H9 (cell line): ENCODE data around the gene KCNIP1. TPM values are rescaled to one million over a fixed set of nuclear protein-coding genes. Genes with fewer than 3 reads are reported as not detected.

ENCODE experiments used
- DNase-seq: peaks from one replicate; pipeline ENCODE4 v3.0.0-alpha.2; 2017
- H2AFZ ChIP-seq: one replicate; pipeline ENCODE4 v1.6.1; 2013; ENCODE audit warnings: mild to moderate bottlenecking, low read length, control low read depth, moderate library complexity
- H2AK5ac ChIP-seq: 2 replicates; pipeline ENCODE4 v1.6.1; 2013; ENCODE audit warnings: low read length, control low read depth, mixed read lengths; ENCODE audit not compliant: insufficient read length
- H2BK120ac ChIP-seq: one replicate; pipeline ENCODE4 v1.6.1; 2013; ENCODE audit warnings: low read depth, mild to moderate bottlenecking, low read length, control low read depth, inconsistent platforms; ENCODE audit not compliant: poor library complexity, severe bottlenecking
- H2BK12ac ChIP-seq: 2 replicates; pipeline ENCODE4 v1.6.1; 2013; ENCODE audit warnings: low read length, control low read depth, mixed read lengths, low read depth; ENCODE audit not compliant: insufficient read length
- H2BK15ac ChIP-seq: 2 replicates; pipeline ENCODE4 v1.6.1; 2013; ENCODE audit warnings: low read depth, low read length, control low read depth
- H2BK20ac ChIP-seq: one replicate; pipeline ENCODE4 v1.6.1; 2013; ENCODE audit warnings: low read depth, mild to moderate bottlenecking, low read length, control low read depth, inconsistent platforms; ENCODE audit not compliant: poor library complexity, severe bottlenecking
- H2BK5ac ChIP-seq: 2 replicates; pipeline ENCODE4 v1.6.1; 2013; ENCODE audit warnings: low read length, control low read depth, mixed read lengths; ENCODE audit not compliant: insufficient read length
- H3K14ac ChIP-seq: 2 replicates; pipeline ENCODE4 v1.6.1; 2013; ENCODE audit warnings: low read length, control low read depth; ENCODE audit not compliant: insufficient read depth
- H3K18ac ChIP-seq: 2 replicates; pipeline ENCODE4 v1.6.1; 2013; ENCODE audit warnings: low read depth, mild to moderate bottlenecking, mixed read lengths, low read length, control low read depth; ENCODE audit not compliant: insufficient read length
- H3K23ac ChIP-seq: 2 replicates; pipeline ENCODE4 v1.6.1; 2013; ENCODE audit warnings: low read length, control low read depth, mixed read lengths, low read depth; ENCODE audit not compliant: insufficient read length
- H3K23me2 ChIP-seq: 2 replicates; pipeline ENCODE4 v1.6.1; 2013; ENCODE audit warnings: low read depth, mild to moderate bottlenecking, mixed read lengths, low read length, control low read depth; ENCODE audit not compliant: insufficient read length, poor library complexity, severe bottlenecking
- H3K27ac ChIP-seq: 2 replicates; pipeline ENCODE4 v1.5.1; 2013; ENCODE audit warnings: low read length, control low read depth, mixed read lengths, low read depth; ENCODE audit not compliant: insufficient read length
- H3K27me3 ChIP-seq: 2 replicates; pipeline ENCODE4 v1.6.1; 2013; ENCODE audit warnings: low read length, control low read depth, inconsistent platforms; ENCODE audit not compliant: insufficient read depth
- H3K4ac ChIP-seq: 2 replicates; pipeline ENCODE4 v1.6.1; 2013; ENCODE audit warnings: low read depth, mild to moderate bottlenecking, control low read depth, inconsistent platforms, low read length, moderate library complexity
- H3K4me1 ChIP-seq: 2 replicates; pipeline ENCODE4 v1.6.1; 2013; ENCODE audit warnings: low read length, control low read depth, inconsistent platforms; ENCODE audit not compliant: insufficient read depth
- H3K4me2 ChIP-seq: 2 replicates; pipeline ENCODE4 v1.6.1; 2013; ENCODE audit warnings: low read length, control low read depth, mixed read lengths; ENCODE audit not compliant: insufficient read length, insufficient read depth
- H3K56ac ChIP-seq: 2 replicates; pipeline ENCODE4 v1.6.1; 2013; ENCODE audit warnings: low read depth, mild to moderate bottlenecking, mixed read lengths, low read length, control low read depth; ENCODE audit not compliant: insufficient read length
- H3K79me1 ChIP-seq: 2 replicates; pipeline ENCODE4 v1.6.1; 2013; ENCODE audit warnings: low read depth, mild to moderate bottlenecking, moderate library complexity, low read length, control low read depth, inconsistent platforms; ENCODE audit not compliant: insufficient read depth, poor library complexity, severe bottlenecking
- H3K79me2 ChIP-seq: 2 replicates; pipeline ENCODE4 v1.6.1; 2013; ENCODE audit warnings: low read length, control low read depth, inconsistent platforms; ENCODE audit not compliant: insufficient read depth
- H3K9ac ChIP-seq: 2 replicates; pipeline ENCODE4 v1.6.1; 2013; ENCODE audit warnings: low read length, control low read depth, mixed read lengths; ENCODE audit not compliant: insufficient read length; ENCODE audit errors: extremely low read depth
- H3K9me3 ChIP-seq: one replicate; pipeline ENCODE4 v1.6.1; 2013; ENCODE audit warnings: low read depth, low read length, inconsistent platforms; ENCODE audit not compliant: control insufficient read depth
- H3T11ph ChIP-seq: one replicate; pipeline ENCODE4 v1.6.1; 2013; ENCODE audit warnings: mild to moderate bottlenecking, low read length, control low read depth, inconsistent platforms
- H4K20me1 ChIP-seq: one replicate; pipeline ENCODE4 v1.6.1; 2013; ENCODE audit not compliant: control insufficient read depth, insufficient read length, insufficient read depth
- H4K5ac ChIP-seq: 2 replicates; pipeline ENCODE4 v1.6.1; 2013; ENCODE audit warnings: low read depth, mild to moderate bottlenecking, mixed read lengths, low read length, control low read depth; ENCODE audit not compliant: insufficient read length
- H4K8ac ChIP-seq: replicated peaks from 2 replicates; pipeline ENCODE4 v1.6.1; 2013; ENCODE audit warnings: low read length, control low read depth, mixed read lengths, low read depth; ENCODE audit not compliant: insufficient read length
- H4K91ac ChIP-seq: 2 replicates; pipeline ENCODE4 v1.6.1; 2013; ENCODE audit warnings: low read depth, mild to moderate bottlenecking, moderate library complexity, mixed read lengths, low read length, control low read depth; ENCODE audit not compliant: insufficient read length
- H3K27ac Mint-ChIP-seq, 3 experiments: 2 replicates in 2 of 3; 3 replicates in 1 of 3; pipeline ENCODE4 v1.8.0; 2020 to 2021; ENCODE audit warnings: mixed read lengths in 3 of 3, mild to moderate bottlenecking in 1 of 3, moderate library complexity in 1 of 3
- H3K27me3 Mint-ChIP-seq: 2 replicates; pipeline ENCODE4 v1.8.0; 2021; ENCODE audit warnings: low read depth, mild to moderate bottlenecking, moderate library complexity, mixed read lengths
- H3K36me3 Mint-ChIP-seq, 3 experiments: 2 replicates in 2 of 3; 3 replicates in 1 of 3; pipeline ENCODE4 v1.8.0; 2020 to 2021; ENCODE audit warnings: low read depth in 3 of 3, mixed read lengths in 3 of 3; ENCODE audit not compliant: insufficient read depth in 1 of 3
- H3K4me1 Mint-ChIP-seq, 2 experiments: 2 replicates each; pipeline ENCODE4 v1.8.0; 2020; ENCODE audit warnings: mixed read lengths in 2 of 2
- H3K4me3 Mint-ChIP-seq, 2 experiments: 2 replicates in 1 of 2; 3 replicates in 1 of 2; pipeline ENCODE4 v1.8.0; 2020 to 2021; ENCODE audit warnings: mild to moderate bottlenecking in 2 of 2, mixed read lengths in 2 of 2, moderate library complexity in 1 of 2
- H3K9me3 Mint-ChIP-seq, 2 experiments: 2 replicates in 1 of 2; 3 replicates in 1 of 2; pipeline ENCODE4 v1.8.0; 2020; ENCODE audit warnings: mild to moderate bottlenecking in 2 of 2, mixed read lengths in 2 of 2, moderate library complexity in 1 of 2
- WGBS: extraction: QIAGEN DNeasy Blood & Tissue Kit; methylation state at CpG from one replicate; pipeline ENCODE4 v1.1.7; 2013; ENCODE audit warnings: missing lambda C conversion rate, low lambda C conversion rate, mixed read lengths; ENCODE audit not compliant: insufficient read length; ENCODE audit errors: extremely low coverage; 5-methylcytosine and 5-hydroxymethylcytosine counted together
- total RNA-seq: library from RNA; stranded (reverse); gene quantifications from 2 replicates; pipeline ENCODE4 v1.2.1, GENCODE V29; 2021
- TF ChIP-seq, protein P1 (sequence below): fragments of 200-600 bp; sonication (generic); conservative IDR thresholded peaks from 3 replicates; pipeline ENCODE4 v1.8.0; 2021; ENCODE audit warnings: antibody characterized with exemption, mild to moderate bottlenecking

KCNIP1 gene
- total RNA-seq, 1 experiment from 2014 or later, result 0.63 TPM

DNA sequence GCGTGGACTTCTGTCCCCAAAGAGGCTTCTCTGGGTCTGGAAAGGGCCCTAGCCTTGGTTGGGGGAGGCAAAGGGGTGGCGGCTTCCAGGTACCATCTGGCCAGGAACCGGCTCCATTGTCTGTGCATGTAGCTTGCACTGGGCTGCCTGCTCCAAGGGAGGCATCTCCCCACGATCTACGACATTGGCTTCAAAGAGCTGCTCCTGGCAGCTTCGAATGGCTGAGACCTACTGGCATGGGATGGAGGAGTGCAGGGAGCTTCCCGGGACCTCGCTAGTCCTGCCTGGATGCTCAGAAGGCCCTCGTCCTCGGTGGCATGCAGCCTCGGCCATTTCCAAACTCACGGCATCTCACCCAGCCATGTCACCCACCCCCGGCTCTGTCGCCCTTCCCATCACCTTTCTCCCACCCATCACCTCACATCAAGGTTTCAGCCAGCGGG, 137.8 kb downstream of the KCNIP1 start:
- no peak overlapping the region for H4K8ac ChIP-seq
- H3K79me2 ChIP-seq, result no peaks in the 10 kb centered on the region
- H2BK20ac ChIP-seq, result no peak overlapping the region
- no peak overlapping the region for H2AK5ac ChIP-seq
- H3K79me1 ChIP-seq, result no peaks in the 10 kb centered on the region
- H3K23ac ChIP-seq, result no peak overlapping the region
- no peak for DNase-seq
- no peaks in the 10 kb centered on the region for H3K9me3 Mint-ChIP-seq
- no peaks in the 10 kb centered on the region for H3K9me3 ChIP-seq
- H3K18ac ChIP-seq, result no peak overlapping the region
- H3K4ac ChIP-seq, result no peak overlapping the region
- H3K27ac Mint-ChIP-seq, result no peak overlapping the region
- no peak overlapping the region for H2BK120ac ChIP-seq
- no peak overlapping the region for H4K91ac ChIP-seq
- no peak overlapping the region for H2BK12ac ChIP-seq
- no peak overlapping the region for H2BK15ac ChIP-seq
- H3K4me1 Mint-ChIP-seq, result peaks cover 16% of the 10 kb centered on the region in 2 experiments
- no peak overlapping the region for H3K14ac ChIP-seq
- peaks cover 21% of the 10 kb centered on the region for H3K27me3 Mint-ChIP-seq
- no peak overlapping the region for H3T11ph ChIP-seq
- no peak overlapping the region for H3K27ac ChIP-seq
- no peak overlapping the region for H2BK5ac ChIP-seq
- no peak overlapping the region for H3K56ac ChIP-seq
- H4K20me1 ChIP-seq, result no peaks in the 10 kb centered on the region
- no CpG with 5 or more reads among the region's 15 CpGs for WGBS
- H3K23me2 ChIP-seq, result no peaks in the 10 kb centered on the region
- no peak overlapping the region for H2AFZ ChIP-seq
- H3K4me3 Mint-ChIP-seq, result no peak overlapping the region
- no peaks in the 10 kb centered on the region for H3K36me3 Mint-ChIP-seq
- no peak overlapping the region for H3K9ac ChIP-seq
- TF ChIP-seq, protein P1, sequence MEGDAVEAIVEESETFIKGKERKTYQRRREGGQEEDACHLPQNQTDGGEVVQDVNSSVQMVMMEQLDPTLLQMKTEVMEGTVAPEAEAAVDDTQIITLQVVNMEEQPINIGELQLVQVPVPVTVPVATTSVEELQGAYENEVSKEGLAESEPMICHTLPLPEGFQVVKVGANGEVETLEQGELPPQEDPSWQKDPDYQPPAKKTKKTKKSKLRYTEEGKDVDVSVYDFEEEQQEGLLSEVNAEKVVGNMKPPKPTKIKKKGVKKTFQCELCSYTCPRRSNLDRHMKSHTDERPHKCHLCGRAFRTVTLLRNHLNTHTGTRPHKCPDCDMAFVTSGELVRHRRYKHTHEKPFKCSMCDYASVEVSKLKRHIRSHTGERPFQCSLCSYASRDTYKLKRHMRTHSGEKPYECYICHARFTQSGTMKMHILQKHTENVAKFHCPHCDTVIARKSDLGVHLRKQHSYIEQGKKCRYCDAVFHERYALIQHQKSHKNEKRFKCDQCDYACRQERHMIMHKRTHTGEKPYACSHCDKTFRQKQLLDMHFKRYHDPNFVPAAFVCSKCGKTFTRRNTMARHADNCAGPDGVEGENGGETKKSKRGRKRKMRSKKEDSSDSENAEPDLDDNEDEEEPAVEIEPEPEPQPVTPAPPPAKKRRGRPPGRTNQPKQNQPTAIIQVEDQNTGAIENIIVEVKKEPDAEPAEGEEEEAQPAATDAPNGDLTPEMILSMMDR, result no peak
- H3K4me1 ChIP-seq, result peaks cover 10% of the 10 kb centered on the region; the same call in 1 of the 2 replicates
- H3K4me2 ChIP-seq, result no peak overlapping the region
- no peak overlapping the region for H4K5ac ChIP-seq
- H3K27me3 ChIP-seq, result no peaks in the 10 kb centered on the region
